22Rv1 (cell line): Measurements from ENCODE around the gene POLR2J.

Experiments
- ZFX ChIP-seq: fragments of 450-650 bp; IDR thresholded peaks from 2 replicates; pipeline ENCODE4 v1.6.1; 2017; ENCODE audit warnings: antibody characterized with exemption, borderline replicate concordance
- TF ChIP-seq, protein P1 (sequence below): fragments of 450-650 bp; IDR thresholded peaks from 2 replicates; pipeline ENCODE4 v1.5.1; 2017; ENCODE audit warnings: mild to moderate bottlenecking

DNA sequence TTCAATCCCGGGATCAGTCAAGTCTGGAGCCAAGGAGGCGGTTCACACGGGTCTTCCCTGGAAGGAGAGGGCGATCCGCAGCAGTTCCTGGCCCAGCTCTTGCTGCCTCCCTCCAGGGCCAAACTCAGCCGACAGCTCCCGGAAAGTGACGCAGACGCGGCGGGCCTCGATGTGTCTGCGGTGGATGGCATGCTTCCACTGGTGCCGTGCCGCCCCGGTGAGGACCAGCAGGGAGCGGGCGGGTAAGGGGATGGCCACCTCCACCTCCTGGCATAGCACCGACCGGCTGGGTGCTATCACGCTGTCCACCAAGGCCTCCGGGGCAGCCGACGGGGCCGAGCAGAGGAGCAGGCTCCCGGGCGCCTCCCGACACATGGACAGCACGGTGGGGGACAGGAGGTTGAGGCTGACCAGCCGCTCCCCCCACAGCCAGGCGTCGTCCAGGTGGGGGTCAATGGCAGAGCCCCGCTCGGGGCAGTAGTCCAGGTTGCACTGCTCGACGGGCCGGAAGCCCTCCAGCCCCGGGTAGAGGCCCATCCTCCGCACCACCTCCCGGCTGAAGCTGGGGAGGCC is 21.3 kb downstream of the POLR2J start:
- TF ChIP-seq, protein P1, sequence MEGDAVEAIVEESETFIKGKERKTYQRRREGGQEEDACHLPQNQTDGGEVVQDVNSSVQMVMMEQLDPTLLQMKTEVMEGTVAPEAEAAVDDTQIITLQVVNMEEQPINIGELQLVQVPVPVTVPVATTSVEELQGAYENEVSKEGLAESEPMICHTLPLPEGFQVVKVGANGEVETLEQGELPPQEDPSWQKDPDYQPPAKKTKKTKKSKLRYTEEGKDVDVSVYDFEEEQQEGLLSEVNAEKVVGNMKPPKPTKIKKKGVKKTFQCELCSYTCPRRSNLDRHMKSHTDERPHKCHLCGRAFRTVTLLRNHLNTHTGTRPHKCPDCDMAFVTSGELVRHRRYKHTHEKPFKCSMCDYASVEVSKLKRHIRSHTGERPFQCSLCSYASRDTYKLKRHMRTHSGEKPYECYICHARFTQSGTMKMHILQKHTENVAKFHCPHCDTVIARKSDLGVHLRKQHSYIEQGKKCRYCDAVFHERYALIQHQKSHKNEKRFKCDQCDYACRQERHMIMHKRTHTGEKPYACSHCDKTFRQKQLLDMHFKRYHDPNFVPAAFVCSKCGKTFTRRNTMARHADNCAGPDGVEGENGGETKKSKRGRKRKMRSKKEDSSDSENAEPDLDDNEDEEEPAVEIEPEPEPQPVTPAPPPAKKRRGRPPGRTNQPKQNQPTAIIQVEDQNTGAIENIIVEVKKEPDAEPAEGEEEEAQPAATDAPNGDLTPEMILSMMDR, result no peak
- no peak for TF ChIP-seq ZFX
